ENCODE results near the gene SLC41A2.

- TF ChIP-seq CTCF (conservative IDR thresholded peaks at IDR 0.05 in 1 of 2, IDR thresholded peaks at IDR 0.05 in 1 of 2; ENCODE audit: low read depth in 1 of 2, low read length in 2 of 2) (no peak), EZH2 (IDR thresholded peaks at IDR 0.05; ENCODE audit: low read length, missing control alignments) (no peak)
Measured at GRCh38 chr12:104966677-104967076, 8.6 kb upstream of the SLC41A2 start.
